H1 (cell line): ENCODE measurements around the gene LTBP1. TPM values are rescaled to one million over a fixed set of nuclear protein-coding genes. Genes with fewer than 3 reads are reported as not detected.

Experiments used
- CTCF ChIA-PET: fragments of 300-600 bp; sonication (Branson Sonifier 250); formaldehyde crosslinking; loops from one replicate; lab custom pipeline; 2021; ENCODE audit not compliant: partially characterized antibody; lab: Charles Lee
- POLR2A ChIA-PET: fragments of 300-600 bp; sonication (Branson Sonifier 250); formaldehyde crosslinking; loops from one replicate; lab custom pipeline; 2021; ENCODE audit warnings: inconsistent platforms; ENCODE audit not compliant: partially characterized antibody; lab: Charles Lee
- DNase-seq, 2 experiments: peaks; one replicate each; pipeline versions ENCODE4 v3.0.0 to v3.0.0-alpha.2; 2010 to 2022; ENCODE audit warnings: low spot score in 2 of 2, low read depth in 1 of 2, mixed read lengths in 1 of 2
- FAIRE-seq: peaks from 2 replicates; lab custom pipeline; 2011; peaks lifted over from hg19 to GRCh38; lab: Jason Lieb, UNC
- H2AFZ ChIP-seq: 2 replicates; pipeline ENCODE4 v1.8.1; 2012; ENCODE audit warnings: low read length, inconsistent platforms
- H2AK5ac ChIP-seq: 2 replicates; pipeline ENCODE4 v1.6.1; 2013; ENCODE audit warnings: low read depth, low read length
- H2BK120ac ChIP-seq: replicated peaks from 2 replicates; pipeline ENCODE3; 2013; ENCODE audit warnings: low read depth, low read length, inconsistent platforms
- H2BK12ac ChIP-seq: 2 replicates; pipeline ENCODE4 v1.6.1; 2013; ENCODE audit warnings: low read depth, low read length
- H2BK15ac ChIP-seq: 2 replicates; pipeline ENCODE4 v1.6.1; 2013; ENCODE audit warnings: low read length
- H2BK20ac ChIP-seq: 2 replicates; pipeline ENCODE4 v1.6.1; 2013; ENCODE audit warnings: low read length
- H2BK5ac ChIP-seq: 2 replicates; pipeline ENCODE4 v1.6.1; 2013; ENCODE audit warnings: low read depth, low read length
- H3K14ac ChIP-seq: 2 replicates; pipeline ENCODE4 v1.6.1; 2013; ENCODE audit warnings: inconsistent platforms; ENCODE audit not compliant: insufficient read length
- H3K18ac ChIP-seq: 2 replicates; pipeline ENCODE4 v1.6.1; 2013; ENCODE audit warnings: low read length; ENCODE audit errors: extremely low read depth
- H3K23ac ChIP-seq: 2 replicates; pipeline ENCODE4 v1.6.1; 2013; ENCODE audit warnings: inconsistent platforms; ENCODE audit not compliant: insufficient read length
- H3K23me2 ChIP-seq: 2 replicates; pipeline ENCODE4 v1.6.1; 2013; ENCODE audit warnings: low read depth, low read length
- H3K27ac ChIP-seq: 2 replicates; pipeline ENCODE4 v1.6.1; 2011; ENCODE audit warnings: low read depth, low read length, inconsistent platforms
- H3K27me3 ChIP-seq, 4 experiments: replicated peaks in 1 of 4; 1 replicate in 1 of 4; 2 replicates in 3 of 4; pipeline versions ENCODE4 v1.6.1 to v1.8.1; 2011 to 2013; ENCODE audit warnings: low read length in 3 of 4, mild to moderate bottlenecking in 3 of 4, inconsistent platforms in 2 of 4, mixed read lengths in 2 of 4, moderate library complexity in 1 of 4; ENCODE audit not compliant: control insufficient read depth in 3 of 4, insufficient read depth in 3 of 4; ENCODE audit errors: extremely low read depth in 1 of 4
- H3K36me3 ChIP-seq, 4 experiments: 2 replicates each; pipeline versions ENCODE4 v1.6.1 to v1.8.1; 2011 to 2013; ENCODE audit warnings: mild to moderate bottlenecking in 4 of 4, low read length in 3 of 4, moderate library complexity in 2 of 4, control low read depth in 1 of 4, inconsistent platforms in 1 of 4; ENCODE audit not compliant: insufficient read depth in 4 of 4, control insufficient read depth in 2 of 4
- H3K4ac ChIP-seq: replicated peaks from 2 replicates; pipeline ENCODE3; 2013; ENCODE audit warnings: low read length, low read depth, mixed read lengths, inconsistent platforms; ENCODE audit not compliant: insufficient read length
- H3K4me1 ChIP-seq, 4 experiments: replicated peaks in 1 of 4; 1 replicate in 1 of 4; 2 replicates in 3 of 4; pipeline versions ENCODE4 v1.6.1 to v1.8.1; 2011 to 2013; ENCODE audit warnings: low read length in 3 of 4, inconsistent platforms in 2 of 4, mixed read lengths in 1 of 4; ENCODE audit not compliant: insufficient read depth in 4 of 4, control insufficient read depth in 3 of 4
- H3K4me2 ChIP-seq, 2 experiments: 2 replicates each; pipeline versions ENCODE4 v1.6.1 to v1.8.1; 2011 to 2013; ENCODE audit warnings: low read depth in 2 of 2, low read length in 2 of 2, control low read depth in 1 of 2, inconsistent platforms in 1 of 2, mild to moderate bottlenecking in 1 of 2; ENCODE audit not compliant: insufficient read depth in 1 of 2
- H3K4me3 ChIP-seq, 4 experiments: fragments of 200-600, 300-600 bp in 1 of 4; sonication (generic), shearing (Covaris generic), sonication (Bioruptor Twin) in 1 of 4; 2 replicates each; pipeline versions ENCODE4 v1.5.1 to v1.8.1; 2011 to 2016; ENCODE audit warnings: low read length in 4 of 4, low read depth in 3 of 4, control low read depth in 2 of 4, inconsistent platforms in 2 of 4, mild to moderate bottlenecking in 2 of 4, mixed read lengths in 1 of 4, moderate library complexity in 1 of 4; ENCODE audit not compliant: insufficient read depth in 2 of 4; ENCODE audit errors: extremely low read depth in 1 of 4
- H3K56ac ChIP-seq: replicated peaks from 2 replicates; pipeline ENCODE3; 2013; ENCODE audit warnings: low read depth, mild to moderate bottlenecking, mixed read lengths, low read length, inconsistent platforms; ENCODE audit not compliant: insufficient read length
- H3K79me1 ChIP-seq: 2 replicates; pipeline ENCODE4 v1.6.1; 2013; ENCODE audit warnings: low read depth, low read length, control low read depth
- H3K79me2 ChIP-seq, 2 experiments: 2 replicates each; pipeline versions ENCODE4 v1.6.1 to v1.8.1; 2012 to 2013; ENCODE audit warnings: low read length in 2 of 2, mild to moderate bottlenecking in 2 of 2, inconsistent platforms in 1 of 2; ENCODE audit not compliant: insufficient read depth in 2 of 2, control insufficient read depth in 1 of 2
- H3K9ac ChIP-seq, 4 experiments: replicated peaks in 1 of 4; 1 replicate in 1 of 4; 2 replicates in 3 of 4; pipeline versions ENCODE4 v1.6.1 to v1.8.1; 2011 to 2013; ENCODE audit warnings: low read depth in 3 of 4, low read length in 3 of 4, control low read depth in 2 of 4, mild to moderate bottlenecking in 2 of 4, moderate library complexity in 2 of 4, inconsistent platforms in 1 of 4; ENCODE audit errors: extremely low read depth in 1 of 4
- H3K9me3 ChIP-seq, 2 experiments: 2 replicates each; pipeline versions ENCODE4 v1.6.1 to v1.8.1; 2012 to 2013; ENCODE audit warnings: mild to moderate bottlenecking in 2 of 2, moderate library complexity in 2 of 2, control low read depth in 1 of 2, inconsistent platforms in 1 of 2, low read depth in 1 of 2, low read length in 1 of 2, mixed read lengths in 1 of 2; ENCODE audit not compliant: insufficient read depth in 2 of 2
- H4K20me1 ChIP-seq, 2 experiments: replicated peaks in 1 of 2; 2 replicates each; pipeline versions ENCODE3 to v1.8.1; 2011 to 2013; ENCODE audit warnings: inconsistent platforms in 2 of 2, low read length in 2 of 2, mild to moderate bottlenecking in 1 of 2; ENCODE audit not compliant: insufficient read depth in 2 of 2, control insufficient read depth in 1 of 2
- H4K5ac ChIP-seq: 2 replicates; pipeline ENCODE4 v1.6.1; 2013; ENCODE audit warnings: low read length, low read depth, mixed read lengths, inconsistent platforms; ENCODE audit not compliant: insufficient read length
- H4K8ac ChIP-seq: 2 replicates; pipeline ENCODE4 v1.8.0; 2013; ENCODE audit warnings: mild to moderate bottlenecking, moderate library complexity, low read length, inconsistent platforms; ENCODE audit not compliant: insufficient read depth; ENCODE audit errors: extremely low read depth
- H4K91ac ChIP-seq: replicated peaks from 2 replicates; pipeline ENCODE3; 2013; ENCODE audit warnings: low read length, mixed read lengths, inconsistent platforms; ENCODE audit not compliant: insufficient read length
- ASH2L ChIP-seq: fragments of 200-600, 300-600 bp; sonication (generic); IDR thresholded peaks from one replicate; pipeline ENCODE4 v1.7.1; 2017; ENCODE audit warnings: low read length
- CEBPB ChIP-seq: IDR thresholded peaks from 2 replicates; pipeline ENCODE4 v1.6.1; 2012; ENCODE audit warnings: low read depth, low read length
- HDAC6 ChIP-seq: IDR thresholded peaks from one replicate; pipeline ENCODE4 v1.7.1; 2012; ENCODE audit warnings: low read depth, mild to moderate bottlenecking, inconsistent platforms, low read length, moderate library complexity
- KDM4A ChIP-seq: IDR thresholded peaks from one replicate; pipeline ENCODE4 v1.7.1; 2012; ENCODE audit warnings: low read depth, mild to moderate bottlenecking, moderate library complexity, low read length, inconsistent platforms; ENCODE audit not compliant: severe bottlenecking
- POLR2A ChIP-seq, 2 experiments: IDR thresholded peaks; 1 replicate in 1 of 2; 2 replicates in 1 of 2; pipeline ENCODE4 v1.6.1; 2011; ENCODE audit warnings: low read depth in 2 of 2, low read length in 2 of 2, mild to moderate bottlenecking in 2 of 2; ENCODE audit errors: control extremely low read depth in 1 of 2
- POLR2AphosphoS5 ChIP-seq: IDR thresholded peaks from 2 replicates; pipeline ENCODE4 v1.6.1; 2011; ENCODE audit warnings: low read depth, low read length
- RBBP5 ChIP-seq: IDR thresholded peaks from 2 replicates; pipeline ENCODE4 v1.7.1; 2012; ENCODE audit warnings: low read depth, mild to moderate bottlenecking, inconsistent platforms, low read length, moderate library complexity, borderline replicate concordance
- RXRA ChIP-seq: IDR thresholded peaks from 2 replicates; pipeline ENCODE4 v1.6.1; 2011; ENCODE audit warnings: low read depth, mild to moderate bottlenecking, low read length, moderate library complexity; ENCODE audit not compliant: insufficient read depth
- TAF1 ChIP-seq: IDR thresholded peaks from 2 replicates; pipeline ENCODE4 v1.6.1; 2011; ENCODE audit warnings: mild to moderate bottlenecking, low read depth, low read length
- TBP ChIP-seq: IDR thresholded peaks from 2 replicates; pipeline ENCODE4 v1.6.1; 2011; ENCODE audit warnings: low read depth, low read length, improper control_type of control experiment
- WGBS, 2 experiments: shearing (Covaris generic) in 1 of 2; methylation state at CpG; one replicate each; pipeline versions ENCODE4 v1.1.6 to v1.1.7; 2013 to 2015; ENCODE audit warnings: low lambda C conversion rate in 2 of 2, mixed read lengths in 2 of 2, inconsistent platforms in 1 of 2, low coverage in 1 of 2, missing lambda C conversion rate in 1 of 2; ENCODE audit not compliant: insufficient replicate concordance in 2 of 2, insufficient coverage in 1 of 2, insufficient read length in 1 of 2; ENCODE audit errors: extremely low coverage in 1 of 2, missing lambda C conversion rate in 1 of 2; 5-methylcytosine and 5-hydroxymethylcytosine counted together
- polyA plus RNA-seq, 7 experiments: library from polyadenylated mRNA; depleted of rRNA in 3 of 7; stranded (reverse) in 5 of 7; unstranded in 2 of 7; fragments of >200 nt in 5 of 7; fragments of 200-250 nt in 2 of 7; gene quantifications; 1 replicate in 5 of 7; 2 replicates in 1 of 7; 4 replicates in 1 of 7; pipeline versions ENCODE4 v1.2.1 to v1.2.3, GENCODE V29; 2011 to 2013; ENCODE audit warnings: missing spikeins in 2 of 7, mixed read lengths in 2 of 7
- total RNA-seq: library from RNA; stranded (reverse); fragmentation: NEBNext Ultra II Directional; extraction: Animal tissue kit (Norgen Biotek cat#: 25700); gene quantifications from 2 replicates; pipeline ENCODE4 v1.2.1, GENCODE V29; 2021
- TF ChIP-seq, protein P1 (sequence below): IDR thresholded peaks from 2 replicates; pipeline ENCODE4 v1.6.1; 2012; ENCODE audit warnings: low read length, inconsistent platforms
- TF ChIP-seq, protein P2 (sequence below): IDR thresholded peaks from 2 replicates; pipeline ENCODE4 v1.6.1; 2012; ENCODE audit warnings: inconsistent platforms
- TF ChIP-seq, protein P3 (sequence below): IDR thresholded peaks from 2 replicates; pipeline ENCODE4 v1.6.1; 2011; ENCODE audit warnings: low read depth, mild to moderate bottlenecking, low read length; ENCODE audit not compliant: insufficient read depth

LTBP1 gene
- total and polyA plus RNA-seq, 2 of the 8 experiments (the other 6 are each of a cell fraction or from before 2014, with no cell fraction given), result 15.4 to 24.7 TPM

DNA sequence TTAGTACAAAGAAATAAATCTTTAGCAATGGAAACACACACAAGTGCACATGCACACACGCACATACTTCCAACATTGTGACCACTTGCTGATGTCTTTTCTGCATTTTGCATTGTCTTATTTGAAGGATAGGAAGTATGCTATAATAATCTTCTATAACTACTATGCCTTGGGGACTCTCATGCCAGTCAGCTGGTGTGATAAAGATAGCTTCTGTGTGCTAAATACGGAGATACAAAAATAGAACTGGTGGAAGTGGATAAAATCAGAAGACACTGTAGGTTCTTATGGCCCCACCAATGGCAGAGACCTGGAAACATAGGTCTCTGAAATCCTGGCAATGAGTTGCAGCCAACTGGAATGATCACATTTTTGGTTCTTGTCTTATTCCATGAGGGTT is 498.2 kb downstream of the LTBP1 start:
- POLR2A ChIA-PET, result no interaction called here
- Histone ChIP-seq H4K5ac (no peak overlapping the region), H3K79me1 (no peaks in the 10 kb centered on the region), H3K9me3 (no peaks in the 10 kb centered on the region), H2BK120ac (no peak overlapping the region), H2AK5ac (no peak overlapping the region), H3K4me3 (no peak overlapping the region), H3K79me2 (no peaks in the 10 kb centered on the region), H3K36me3 (no peaks in the 10 kb centered on the region), H2BK20ac (no peak overlapping the region), H3K23me2 (no peaks in the 10 kb centered on the region), H4K91ac (no peak overlapping the region), H2BK12ac (no peak overlapping the region), H3K14ac (no peak overlapping the region), H3K23ac (no peak overlapping the region), H3K4me1 (no peaks in the 10 kb centered on the region), H4K20me1 (no peaks in the 10 kb centered on the region), H2BK5ac (no peak overlapping the region), H4K8ac (no peak overlapping the region), H3K18ac (no peak overlapping the region), H2BK15ac (no peak overlapping the region), H3K27ac (no peak overlapping the region), H3K4ac (no peak overlapping the region), H3K4me2 (no peak overlapping the region), H2AFZ (no peak overlapping the region), H3K27me3 (no peaks in the 10 kb centered on the region), H3K56ac (no peak overlapping the region), H3K9ac (no peak overlapping the region)
- WGBS, 2 experiments, result 89% methylated on average over 2 of the region's 2 CpGs; no CpG with 5 or more reads in 1 of the 2 experiments
- no peak for DNase-seq
- CTCF ChIA-PET, result interaction anchor here (1.3 to 2.4 kb wide), 2 partner anchors 14 to 73 kb away, joined by 3 to 8 read pairs; no protein-coding TSS in a partner anchor
- FAIRE-seq, result no peak
- TF ChIP-seq RBBP5 (no peak), POLR2A (IDR thresholded peaks at IDR 0.05; ENCODE audit: control extremely low read depth in 1 of 2, low read depth in 2 of 2, low read length in 2 of 2) (no peak), TAF1 (no peak), CEBPB (no peak), KDM4A (no peak), TBP (no peak), POLR2AphosphoS5 (no peak), RXRA (no peak), HDAC6 (no peak), ASH2L (no peak)
- TF ChIP-seq, protein P1, sequence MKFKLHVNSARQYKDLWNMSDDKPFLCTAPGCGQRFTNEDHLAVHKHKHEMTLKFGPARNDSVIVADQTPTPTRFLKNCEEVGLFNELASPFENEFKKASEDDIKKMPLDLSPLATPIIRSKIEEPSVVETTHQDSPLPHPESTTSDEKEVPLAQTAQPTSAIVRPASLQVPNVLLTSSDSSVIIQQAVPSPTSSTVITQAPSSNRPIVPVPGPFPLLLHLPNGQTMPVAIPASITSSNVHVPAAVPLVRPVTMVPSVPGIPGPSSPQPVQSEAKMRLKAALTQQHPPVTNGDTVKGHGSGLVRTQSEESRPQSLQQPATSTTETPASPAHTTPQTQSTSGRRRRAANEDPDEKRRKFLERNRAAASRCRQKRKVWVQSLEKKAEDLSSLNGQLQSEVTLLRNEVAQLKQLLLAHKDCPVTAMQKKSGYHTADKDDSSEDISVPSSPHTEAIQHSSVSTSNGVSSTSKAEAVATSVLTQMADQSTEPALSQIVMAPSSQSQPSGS, result no peak
- TF ChIP-seq, protein P2, sequence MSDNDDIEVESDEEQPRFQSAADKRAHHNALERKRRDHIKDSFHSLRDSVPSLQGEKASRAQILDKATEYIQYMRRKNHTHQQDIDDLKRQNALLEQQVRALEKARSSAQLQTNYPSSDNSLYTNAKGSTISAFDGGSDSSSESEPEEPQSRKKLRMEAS, result no peak
- TF ChIP-seq, protein P3, sequence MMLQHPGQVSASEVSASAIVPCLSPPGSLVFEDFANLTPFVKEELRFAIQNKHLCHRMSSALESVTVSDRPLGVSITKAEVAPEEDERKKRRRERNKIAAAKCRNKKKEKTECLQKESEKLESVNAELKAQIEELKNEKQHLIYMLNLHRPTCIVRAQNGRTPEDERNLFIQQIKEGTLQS, result no peak
